Endothelial cell of umbilical vein (primary cell): ENCODE data around the gene HSP90AB1. TPM values are rescaled to one million over a fixed set of nuclear protein-coding genes. Genes with fewer than 3 reads are reported as not detected.

ENCODE experiments used
- BruUV-seq: library from RNA; stranded (reverse); fragments of 400-500 nt; replicated peaks from 2 replicates; lab custom pipeline; 2021; lab: Mats Ljungman, UMichigan
- CTCF ChIA-PET: fragments of 300-600, 350-600 bp; sonication (Branson Sonifier 250); formaldehyde crosslinking; loops from one replicate; lab custom pipeline; 2021; ENCODE audit warnings: antibody characterized with exemption, inconsistent platforms; lab: Charles Lee
- POLR2A ChIA-PET: fragments of 300-600, 350-600 bp; sonication (Branson Sonifier 250); formaldehyde crosslinking; loops from one replicate; lab custom pipeline; 2021; ENCODE audit warnings: antibody characterized with exemption, inconsistent platforms; lab: Charles Lee
- DNase-seq: peaks from one replicate; pipeline ENCODE4 v3.0.0-alpha.2; 2011; ENCODE audit warnings: low read depth, low spot score
- FAIRE-seq: peaks from 2 replicates; lab custom pipeline; 2011; peaks lifted over from hg19 to GRCh38; lab: Jason Lieb, UNC
- H2AFZ ChIP-seq: 2 replicates; pipeline ENCODE4 v1.6.0; 2012; ENCODE audit warnings: low read depth, low read length, control low read depth, inconsistent platforms
- H3K27ac ChIP-seq: 2 replicates; pipeline ENCODE4 v1.5.1; 2011; ENCODE audit warnings: low read depth, mild to moderate bottlenecking, control low read depth, low read length, moderate library complexity; ENCODE audit not compliant: insufficient read depth
- H3K27me3 ChIP-seq, 2 experiments: 2 replicates each; pipeline versions ENCODE4 v1.6.0 to v1.6.1; 2011; ENCODE audit warnings: low read length in 2 of 2, mixed read lengths in 1 of 2; ENCODE audit not compliant: control insufficient read depth in 2 of 2, insufficient read depth in 2 of 2
- H3K36me3 ChIP-seq, 2 experiments: 2 replicates in 1 of 2; 3 replicates in 1 of 2; pipeline ENCODE4 v1.5.1; 2011; ENCODE audit warnings: low read length in 2 of 2, mild to moderate bottlenecking in 1 of 2, moderate library complexity in 1 of 2; ENCODE audit not compliant: control insufficient read depth in 2 of 2, insufficient read depth in 2 of 2; ENCODE audit errors: extremely low read depth in 1 of 2
- H3K4me1 ChIP-seq: 3 replicates; pipeline ENCODE4 v1.5.1; 2011; ENCODE audit warnings: mild to moderate bottlenecking, low read length; ENCODE audit not compliant: control insufficient read depth, insufficient read depth; ENCODE audit errors: extremely low read depth
- H3K4me2 ChIP-seq: 2 replicates; pipeline ENCODE4 v1.6.1; 2011; ENCODE audit warnings: low read length, control low read depth, mixed read lengths; ENCODE audit not compliant: insufficient read depth
- H3K4me3 ChIP-seq, 3 experiments: fragments of 200-600 bp in 1 of 3; sonication (generic), shearing (Covaris generic) in 1 of 3; replicated peaks in 1 of 3; 2 replicates each; pipeline ENCODE4 v1.5.1; 2011 to 2016; ENCODE audit warnings: control low read depth in 3 of 3, low read length in 3 of 3, mild to moderate bottlenecking in 2 of 3, inconsistent platforms in 1 of 3, low read depth in 1 of 3, moderate library complexity in 1 of 3; ENCODE audit not compliant: insufficient read depth in 1 of 3
- H3K79me2 ChIP-seq: 2 replicates; pipeline ENCODE4 v1.6.0; 2012; ENCODE audit warnings: low read length, inconsistent platforms; ENCODE audit not compliant: control insufficient read depth, insufficient read depth
- H3K9ac ChIP-seq: replicated peaks from 2 replicates; pipeline ENCODE3; 2011; ENCODE audit warnings: low read length, control low read depth; ENCODE audit not compliant: insufficient read depth; ENCODE audit errors: extremely low read depth
- H3K9me1 ChIP-seq: replicated peaks from 3 replicates; pipeline ENCODE4 v1.6.0; 2011; ENCODE audit warnings: mild to moderate bottlenecking, low read length; ENCODE audit not compliant: control insufficient read depth, insufficient read depth; ENCODE audit errors: extremely low read depth
- H3K9me3 ChIP-seq: replicated peaks from 2 replicates; pipeline ENCODE4 v1.5.1; 2012; ENCODE audit warnings: low read length, inconsistent platforms; ENCODE audit not compliant: control insufficient read depth, insufficient read depth
- H4K20me1 ChIP-seq: replicated peaks from 2 replicates; pipeline ENCODE3; 2011; ENCODE audit warnings: mild to moderate bottlenecking, low read length; ENCODE audit not compliant: control insufficient read depth, insufficient read depth; ENCODE audit errors: extremely low read depth
- CTCF ChIP-seq, 2 donors: IDR thresholded peaks; 1 replicate in 1 of 2; 2 replicates in 1 of 2; pipeline ENCODE4 v1.5.1; 2011; ENCODE audit warnings: low read length in 2 of 2, mild to moderate bottlenecking in 2 of 2, moderate library complexity in 2 of 2, control low read depth in 1 of 2, inconsistent platforms in 1 of 2, low read depth in 1 of 2; ENCODE audit not compliant: insufficient read depth in 1 of 2; ENCODE audit errors: extremely low read depth in 1 of 2
- EZH2 ChIP-seq: IDR thresholded peaks from 2 replicates; pipeline ENCODE4 v1.6.1; 2012; ENCODE audit warnings: borderline replicate concordance, low read depth, mild to moderate bottlenecking, moderate library complexity, low read length, inconsistent platforms; ENCODE audit not compliant: severe bottlenecking
- FOS ChIP-seq: IDR thresholded peaks from 2 replicates; pipeline ENCODE4 v1.6.1; 2011; ENCODE audit warnings: mild to moderate bottlenecking, low read length, moderate library complexity, borderline replicate concordance; ENCODE audit not compliant: insufficient read depth
- GATA2 ChIP-seq: IDR thresholded peaks from 2 replicates; pipeline ENCODE4 v1.7.0; 2011; ENCODE audit warnings: low read depth, mild to moderate bottlenecking, moderate library complexity, mixed read lengths, low read length; ENCODE audit not compliant: insufficient read length, insufficient read depth
- JUN ChIP-seq: IDR thresholded peaks from 2 replicates; pipeline ENCODE4 v1.6.1; 2011; ENCODE audit warnings: borderline replicate concordance, low read depth; ENCODE audit not compliant: insufficient read length, insufficient read depth
- MAX ChIP-seq: IDR thresholded peaks from 2 replicates; pipeline ENCODE4 v1.6.1; 2011; ENCODE audit not compliant: insufficient read depth, insufficient read length
- MYC ChIP-seq: IDR thresholded peaks from one replicate; pipeline ENCODE4 v1.6.1; 2011; ENCODE audit warnings: mild to moderate bottlenecking, low read depth, low read length
- POLR2A ChIP-seq: IDR thresholded peaks from 2 replicates; pipeline ENCODE4 v1.6.1; 2012; ENCODE audit warnings: low read depth, mild to moderate bottlenecking, control low read depth, low read length
- POLR2AphosphoS5 ChIP-seq: IDR thresholded peaks from 2 replicates; pipeline ENCODE4 v1.6.1; 2012; ENCODE audit warnings: low read depth, mild to moderate bottlenecking, control low read depth, low read length, moderate library complexity; ENCODE audit not compliant: insufficient read depth
- dilution Hi-C: fragments of 300-500 bp; cut with MboI; formaldehyde crosslinking; loops from one replicate; pipeline ENCODE4 v1.15.0; 2019; ENCODE audit warnings: low sequenced_read_pairs; ENCODE audit not compliant: extremely low pct_ligation_motif_present
- intact Hi-C: fragments of 100-400 bp; cut with micrococcal nuclease; formaldehyde crosslinking; loops from one replicate; pipeline ENCODE4 v1.10.0; 2022
- polyA plus RNA-seq, 4 experiments: library from polyadenylated mRNA; depleted of rRNA in 3 of 4; stranded (reverse) in 3 of 4; unstranded in 1 of 4; fragments of >200 nt; gene quantifications; 2 replicates each; pipeline versions ENCODE4 v1.2.1 to v1.2.3, GENCODE V29; 2011 to 2012; ENCODE audit warnings: missing spikeins in 1 of 4
- total RNA-seq: library from RNA; stranded (reverse); gene quantifications from 2 replicates; pipeline ENCODE4 v1.2.3, GENCODE V29; 2021

Gene HSP90AB1
- total and polyA plus RNA-seq, 2 donors (not counting 3 experiments of a cell fraction or from before 2014, with no cell fraction given): 824 to 1,201 TPM

- Histone ChIP-seq H3K27me3 (no peaks in the 10 kb centered on the region), H3K27ac (peak overlapping the region; percentile 70), H3K4me1 (peaks cover 41% of the 10 kb centered on the region), H2AFZ (no peak overlapping the region), H3K9me3 (no peaks in the 10 kb centered on the region), H3K4me2 (peak overlapping the region; percentile 14), H3K4me3 (peak overlapping the region in 1 of 3 experiments; percentile 35), H4K20me1 (no peaks in the 10 kb centered on the region), H3K36me3 (peaks cover 12 to 20% of the 10 kb centered on the region in 2 experiments), H3K9me1 (no peaks in the 10 kb centered on the region), H3K9ac (peak overlapping the region; percentile 64), H3K79me2 (no peaks in the 10 kb centered on the region)
- TSS peak; percentile 50 for BruUV-seq
- DNase-seq (peak; percentile 98), FAIRE-seq (peak; percentile 94)
- POLR2A ChIA-PET: interaction anchor here (1.0 to 1.3 kb wide), 3 partner anchors 10 to 64 kb away, joined by 4 to 6 read pairs (median 4); partner anchors contain the start of gene HSP90AB1
- dilution Hi-C loops: loop anchor here (10.0 kb wide), 1 partner anchor 132 kb away; no protein-coding TSS in a partner anchor
- CTCF ChIA-PET: interaction anchor here (0.6 to 7.2 kb wide), 18 partner anchors 9 to 142 kb away, joined by 3 to 148 read pairs (median 4); partner anchors contain the start of genes HSP90AB1, SLC29A1 and SLC35B2
- no peak for TF ChIP-seq MAX
- no peak for TF ChIP-seq CTCF (IDR thresholded peaks at IDR 0.05; ENCODE audit: extremely low read depth in 1 of 2, insufficient read depth in 1 of 2, low read depth in 1 of 2, low read length in 2 of 2)
- no peak for TF ChIP-seq GATA2
- peak; percentile 84 for TF ChIP-seq JUN
- no peak for TF ChIP-seq EZH2
- TF ChIP-seq FOS: peak; percentile 88
- TF ChIP-seq POLR2AphosphoS5: peak; percentile 61
- TF ChIP-seq POLR2A: no peak
- TF ChIP-seq MYC: peak; percentile 36
- intact Hi-C loops: loop anchor here (1.0 kb wide), 3 partner anchors 28 to 133 kb away; partner anchors contain the start of gene NFKBIE
Measured at GRCh38 chr6:44237021-44237812, 9.7 kb upstream of the HSP90AB1 start.
